Mucosa of gallbladder (tissue), 1 donor: Measurements from ENCODE around the gene TK2. TPM values are rescaled to one million over a fixed set of nuclear protein-coding genes. Genes with fewer than 3 reads are reported as not detected.

Source experiments
- DNase-seq: peaks from one replicate; pipeline ENCODE4 v3.0.0-alpha.2; 2020; ENCODE audit warnings: low spot score
- total RNA-seq: library from RNA; stranded (reverse); gene quantifications from one replicate; pipeline ENCODE4 v1.2.1, GENCODE V29; 2021
- donor health status: DM: no; HTN: no; CAD: no.

The TK2 gene
- total RNA-seq, 1 donor from 2014 or later: 38.5 TPM

DNA sequence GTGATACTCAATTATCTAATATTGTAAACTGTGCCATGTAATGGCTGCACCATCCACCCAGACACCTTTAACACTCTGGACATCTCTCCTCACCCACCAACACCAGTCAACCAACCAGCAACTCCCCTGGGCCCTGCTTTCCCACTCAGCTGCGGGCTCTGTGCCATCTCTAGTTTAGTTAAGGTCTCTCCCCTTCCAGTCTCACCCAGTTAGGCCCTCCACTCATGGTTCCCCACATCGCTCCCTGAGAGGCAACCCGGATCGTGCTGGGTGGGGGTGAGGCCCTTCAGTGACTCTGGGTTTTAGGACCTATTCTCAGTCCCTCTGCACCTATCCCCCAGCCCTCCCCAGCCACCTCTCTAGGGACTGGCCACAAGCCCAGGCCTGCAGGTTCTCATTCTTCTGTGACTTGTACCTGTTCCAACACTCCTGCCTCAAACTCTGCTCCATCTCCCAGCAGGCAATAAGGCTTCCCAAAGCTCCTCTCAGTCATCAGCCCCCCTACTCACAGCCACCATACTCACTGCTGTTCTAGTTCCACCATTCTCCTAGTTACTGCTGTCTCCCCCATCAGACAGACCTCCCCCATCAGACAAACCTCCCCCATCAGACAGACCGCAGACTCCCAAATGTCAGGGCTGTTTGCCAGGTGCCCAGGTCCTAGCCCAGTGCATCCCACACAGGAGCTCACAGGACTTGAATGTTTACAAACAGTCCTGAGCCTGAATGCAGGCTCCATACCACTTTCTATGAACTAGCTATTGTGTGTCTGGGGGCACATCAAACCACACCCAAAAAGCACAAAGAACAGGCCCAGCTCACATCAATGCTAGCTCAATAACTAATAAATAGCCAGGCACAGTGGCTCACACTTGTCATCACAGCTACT, 2.6 kb downstream of the TK2 start:
- no peak for DNase-seq

DNA sequence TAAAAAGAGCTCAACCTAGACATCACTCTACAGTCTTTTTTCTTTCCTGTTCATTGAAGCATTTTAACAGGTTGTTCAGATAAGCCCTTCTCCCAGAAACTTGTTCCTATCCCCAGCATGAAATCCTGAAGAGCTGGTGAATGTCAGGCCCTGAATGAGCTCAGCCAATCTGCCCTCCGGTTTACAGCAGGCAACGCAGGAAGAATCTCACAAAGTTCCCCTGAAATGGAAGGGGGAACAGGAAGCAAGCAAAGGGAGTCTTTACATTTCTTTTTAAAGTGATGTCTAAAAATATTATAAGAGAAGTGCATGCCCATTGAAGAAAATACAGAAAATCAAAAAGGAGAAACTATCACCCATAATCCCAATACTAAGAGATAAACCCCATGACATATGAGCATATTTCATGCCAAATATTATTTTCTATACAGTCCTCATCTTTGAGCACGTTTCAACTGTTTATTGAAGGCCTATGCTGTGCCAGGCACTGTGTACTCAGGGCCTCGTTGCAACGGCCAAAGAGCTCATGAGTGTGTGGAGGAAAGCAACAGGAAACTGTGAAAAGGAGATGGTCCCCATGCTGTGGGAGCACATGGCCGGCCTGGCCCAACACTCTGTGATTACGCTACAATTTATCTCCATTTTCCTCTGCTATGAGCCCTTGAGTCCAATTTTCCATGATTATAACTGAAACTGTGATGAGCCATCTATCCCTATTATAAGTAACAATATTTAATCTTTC, 5.7 kb downstream of the TK2 start:
- no peak for DNase-seq

DNA sequence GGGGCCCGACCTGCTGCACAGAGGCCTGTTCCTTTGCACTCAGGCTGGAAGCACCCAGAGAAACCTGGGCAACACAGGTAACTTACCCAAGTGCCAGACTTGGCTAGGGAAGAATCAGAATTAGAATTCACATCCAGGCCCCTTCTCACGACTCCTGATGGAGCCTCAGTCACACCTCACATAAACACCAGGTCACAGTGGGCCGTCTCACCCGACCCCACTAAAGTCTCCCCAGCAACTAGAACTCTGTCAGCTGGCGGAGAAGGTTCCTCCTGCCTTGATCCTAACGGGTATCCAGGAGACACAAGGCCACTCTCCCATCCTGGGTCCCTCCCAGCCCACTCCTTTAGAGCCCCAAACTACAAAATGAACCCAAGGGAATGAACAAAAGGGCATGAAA, 6.4 kb downstream of the TK2 start:
- DNase-seq: no peak

DNA sequence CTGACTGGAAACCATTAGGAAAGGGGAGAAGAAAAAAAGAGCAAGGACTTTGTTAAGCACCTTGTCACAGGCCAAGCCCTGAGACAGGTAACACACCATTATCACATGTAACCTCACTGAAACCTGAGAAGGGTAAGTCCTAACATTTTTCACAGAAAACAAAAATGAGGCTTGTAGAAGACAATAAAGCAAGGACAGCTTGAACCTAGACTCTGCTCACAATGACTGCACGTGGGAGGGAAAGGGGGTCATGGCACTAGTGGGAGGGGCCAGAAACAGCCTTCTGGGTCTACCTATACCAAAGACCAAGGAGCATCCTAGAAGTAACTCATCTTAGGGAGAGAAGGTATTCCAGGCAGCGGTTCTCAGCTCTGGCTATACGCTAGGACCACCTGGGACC, 7.5 kb downstream of the TK2 start:
- no peak for DNase-seq

DNA sequence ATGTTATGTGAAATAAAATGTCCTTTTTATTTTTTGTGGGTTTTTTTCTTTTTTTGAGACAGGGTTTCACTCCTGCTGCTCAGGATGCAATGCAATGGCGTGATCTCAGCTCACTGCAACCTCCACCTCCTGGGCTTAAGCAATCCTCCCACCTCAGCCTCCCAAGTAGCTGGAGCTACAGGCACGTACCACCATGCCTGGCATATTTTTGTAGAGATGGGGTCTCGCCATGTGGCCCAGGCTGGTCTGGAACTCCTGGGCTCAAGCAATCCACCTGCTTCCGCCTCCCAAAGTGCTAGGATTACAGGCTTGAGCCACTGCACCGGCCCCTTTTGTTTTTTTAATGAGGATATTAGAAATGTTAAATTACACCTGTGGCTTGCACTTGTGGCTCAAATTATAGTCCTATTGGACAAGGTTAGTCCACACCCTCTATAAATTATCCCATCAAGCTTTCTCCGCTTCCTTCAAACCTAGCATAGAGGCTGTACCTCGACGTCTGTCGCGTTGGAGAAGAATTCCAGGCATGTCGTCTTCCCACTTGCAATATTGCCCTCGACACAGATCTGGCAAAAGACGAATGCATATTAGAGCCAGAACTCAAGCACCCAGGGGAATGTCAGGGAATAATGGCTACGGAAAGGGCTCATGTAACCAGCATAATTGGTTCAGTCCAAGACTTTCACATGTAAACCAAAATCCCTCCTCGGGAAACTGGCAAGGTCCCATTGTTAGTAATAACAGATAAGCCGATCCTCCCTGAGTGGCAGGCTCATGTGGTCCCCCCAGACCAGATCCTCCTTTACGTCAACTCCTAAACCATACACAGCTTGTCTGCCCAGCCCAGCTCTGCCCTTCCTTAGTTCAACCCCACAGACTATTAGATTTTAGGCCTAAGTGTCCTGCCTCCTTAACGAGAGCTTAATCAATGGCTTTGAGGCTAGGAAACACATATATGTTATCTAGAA, 8.2 kb downstream of the TK2 start:
- no peak for DNase-seq

DNA sequence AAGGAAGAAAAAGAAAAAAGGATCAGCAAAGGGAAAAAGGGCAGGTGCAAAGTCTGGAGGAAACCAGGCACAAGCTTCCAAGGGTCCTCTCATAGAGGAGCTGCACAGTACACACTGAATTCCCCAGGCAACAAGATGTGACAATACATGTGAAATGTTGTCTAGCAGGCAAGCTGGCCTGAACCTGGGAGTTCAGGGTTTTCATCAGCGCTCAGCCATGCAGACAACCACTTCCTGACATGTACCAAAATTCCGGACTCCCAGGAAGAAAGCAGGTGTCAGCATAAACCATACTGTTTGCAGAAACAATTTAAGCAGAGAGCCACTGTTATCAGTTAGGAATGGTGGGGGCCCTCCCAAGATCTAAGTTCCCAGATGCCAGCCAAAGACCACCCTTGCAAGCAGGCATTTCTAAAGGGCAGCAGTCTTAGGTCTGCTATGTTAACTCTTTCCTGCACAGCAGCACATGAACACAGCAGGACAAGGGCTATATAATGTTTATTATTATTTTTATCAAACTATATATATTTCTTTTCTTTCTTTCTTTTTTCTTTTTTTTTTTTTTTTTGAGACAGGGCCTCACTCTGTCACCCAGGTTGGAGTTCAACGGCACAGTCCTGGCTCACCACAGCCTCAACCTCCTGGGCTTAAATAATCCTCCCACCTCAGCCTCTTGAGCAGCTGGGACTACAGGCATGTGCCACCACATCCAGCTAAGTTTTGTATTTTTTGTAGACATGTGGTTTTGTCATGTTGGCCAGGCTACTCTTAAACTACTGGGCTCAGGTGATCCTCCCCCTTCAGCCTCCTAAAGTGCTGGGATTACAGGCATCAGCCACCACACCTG, 10.1 kb downstream of the TK2 start:
- no peak for DNase-seq

DNA sequence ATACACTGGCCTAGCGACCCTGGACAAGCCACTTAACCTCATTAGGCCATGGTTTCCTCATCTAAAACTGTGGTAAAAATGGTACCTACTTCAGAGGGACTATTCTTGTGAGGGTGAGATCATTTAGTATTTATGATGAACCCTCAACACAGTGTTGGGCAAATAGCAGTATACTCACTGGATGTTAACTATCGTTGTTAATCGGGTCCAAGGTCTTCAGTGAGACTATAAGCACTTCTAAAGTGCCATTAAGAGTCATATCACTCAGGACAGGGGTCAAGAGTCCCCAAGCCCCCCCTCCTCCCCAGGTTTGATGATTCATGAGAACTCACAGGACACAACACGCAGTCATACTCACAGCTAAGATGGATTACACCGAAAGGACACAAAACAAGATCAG, 11.0 kb downstream of the TK2 start:
- no peak for DNase-seq

DNA sequence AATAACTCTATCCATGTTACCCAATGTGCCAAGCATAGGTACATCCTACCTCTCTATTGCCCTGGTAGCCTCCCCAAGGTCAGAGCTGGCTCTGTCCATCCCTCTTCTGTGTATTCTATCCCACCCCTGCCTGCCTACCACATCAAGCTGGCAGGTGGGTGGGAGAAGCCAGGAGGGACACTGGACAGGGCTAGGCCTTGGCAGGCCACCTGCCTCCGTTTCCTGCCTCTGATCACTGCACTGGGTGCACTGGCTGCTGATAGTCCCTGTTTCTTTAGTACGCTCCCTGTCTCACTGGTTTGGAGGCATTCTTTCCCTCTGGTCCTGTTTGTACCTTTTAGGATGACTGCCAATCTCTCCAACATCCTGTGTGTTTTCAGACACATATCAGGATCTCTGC, 12.7 kb downstream of the TK2 start:
- no peak for DNase-seq

DNA sequence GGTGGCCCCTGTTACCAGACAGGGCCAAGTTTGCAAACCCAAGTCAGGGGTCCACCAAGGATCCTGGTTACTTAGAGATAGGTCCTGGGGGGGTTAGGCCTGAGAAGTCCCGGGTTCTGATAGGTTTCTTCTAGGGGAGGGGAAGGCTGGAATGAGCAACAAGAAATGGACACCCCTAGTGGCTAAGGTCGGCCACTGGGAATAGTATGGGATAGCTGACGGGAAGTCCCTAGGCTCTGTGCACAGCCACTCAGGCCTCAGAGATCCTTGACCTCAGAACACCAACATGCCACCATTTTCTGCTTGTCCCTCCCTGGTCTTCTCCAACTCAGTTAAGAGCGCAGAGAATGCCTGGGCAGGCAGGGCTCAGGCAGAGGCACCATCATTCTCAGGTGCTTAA, 13.4 kb downstream of the TK2 start:
- no peak for DNase-seq

DNA sequence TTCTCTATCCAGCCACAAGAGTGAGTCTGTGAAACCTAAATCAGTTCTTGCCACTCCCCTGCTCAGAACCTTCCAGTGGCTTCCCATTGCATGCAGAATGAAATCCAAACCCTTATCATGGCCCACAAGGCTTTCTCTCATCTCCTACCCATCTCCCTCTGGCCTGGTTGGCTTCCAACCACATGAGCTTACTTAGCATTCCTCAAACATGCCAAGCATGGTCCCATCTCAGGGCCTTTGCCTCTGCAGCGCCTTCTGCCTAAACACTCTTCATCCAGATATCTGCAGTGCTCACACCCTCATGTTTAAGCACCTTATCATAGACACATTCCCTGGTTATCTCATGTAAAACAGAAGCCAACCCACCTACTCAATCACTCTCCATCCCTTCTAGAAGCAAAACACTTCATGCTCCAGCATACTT, 15.5 kb downstream of the TK2 start:
- DNase-seq: no peak

DNA sequence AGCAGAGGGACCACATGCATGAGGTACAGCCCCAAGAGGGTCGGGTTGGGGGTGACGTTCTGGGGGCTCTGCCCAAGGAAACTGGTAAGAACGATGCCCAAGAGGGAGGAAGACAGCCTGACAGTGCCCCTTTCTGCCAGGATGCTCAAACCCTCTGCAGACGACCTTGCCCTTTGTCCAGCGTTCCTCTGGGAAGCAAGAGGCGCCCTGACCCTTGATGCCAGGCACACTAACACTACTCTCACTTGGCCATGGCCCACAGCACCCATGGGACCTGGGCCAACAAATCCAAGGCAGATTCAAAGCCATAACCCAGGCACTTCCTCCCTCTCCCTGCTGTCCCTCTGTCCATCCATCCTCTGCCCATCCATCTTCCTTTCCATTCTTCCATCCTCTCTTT, 20.4 kb downstream of the TK2 start:
- no peak for DNase-seq

DNA sequence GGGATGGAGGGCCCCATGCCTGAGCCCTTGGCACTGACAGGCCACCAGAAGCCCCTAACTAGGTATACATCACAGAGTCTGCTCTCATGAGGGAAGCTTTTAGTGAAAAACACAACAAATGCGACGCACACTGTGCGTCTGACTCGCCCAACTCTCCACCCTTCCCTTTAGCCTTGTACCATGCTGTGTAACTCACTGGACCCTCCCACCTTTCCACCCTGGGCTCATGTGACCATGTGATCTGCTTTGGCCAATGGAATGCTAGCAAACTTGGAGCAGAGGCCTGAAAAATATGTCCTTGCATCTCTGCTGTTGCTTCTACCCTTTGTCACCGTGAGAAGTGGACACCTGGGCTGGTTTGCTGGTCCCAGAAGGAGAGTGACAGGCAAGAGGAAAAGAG, 21.6 kb downstream of the TK2 start:
- no peak for DNase-seq

DNA sequence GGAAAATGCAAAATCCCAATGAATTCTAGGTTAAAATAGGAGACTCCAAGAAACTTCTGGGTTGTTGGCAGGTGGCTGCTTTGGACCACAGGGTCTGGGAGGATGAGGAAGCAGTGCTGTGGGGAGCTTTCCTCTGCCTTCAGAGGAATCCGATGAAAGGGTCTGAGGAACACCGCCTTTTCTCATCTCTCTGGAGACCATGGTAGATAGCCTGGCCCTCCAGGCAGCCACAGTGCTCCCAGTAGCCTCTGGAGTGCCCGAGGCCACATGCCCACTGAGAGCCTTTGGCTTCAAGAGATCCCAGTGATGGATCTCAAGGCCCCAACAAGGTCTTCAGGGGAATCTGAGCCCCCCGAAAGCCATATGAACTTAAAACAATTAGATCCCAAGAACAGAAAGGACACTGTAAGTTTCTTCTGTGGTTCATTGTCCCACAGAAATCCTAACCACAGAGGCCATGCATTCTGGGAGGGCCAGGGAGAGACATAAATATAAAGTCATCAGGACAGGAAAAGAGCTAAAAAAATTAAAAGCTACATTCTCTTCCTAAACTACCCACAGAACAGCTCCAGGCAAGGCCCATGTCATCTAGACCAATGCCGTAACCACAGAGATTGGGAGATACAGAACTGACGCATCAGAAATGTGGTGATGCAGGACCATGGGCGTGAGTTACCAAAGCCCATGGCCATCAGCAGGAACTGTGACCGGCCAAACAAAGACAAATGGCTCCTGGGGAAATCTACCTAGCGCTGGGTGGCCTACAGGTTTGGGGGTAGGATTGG, 24.3 kb downstream of the TK2 start:
- no peak for DNase-seq

DNA sequence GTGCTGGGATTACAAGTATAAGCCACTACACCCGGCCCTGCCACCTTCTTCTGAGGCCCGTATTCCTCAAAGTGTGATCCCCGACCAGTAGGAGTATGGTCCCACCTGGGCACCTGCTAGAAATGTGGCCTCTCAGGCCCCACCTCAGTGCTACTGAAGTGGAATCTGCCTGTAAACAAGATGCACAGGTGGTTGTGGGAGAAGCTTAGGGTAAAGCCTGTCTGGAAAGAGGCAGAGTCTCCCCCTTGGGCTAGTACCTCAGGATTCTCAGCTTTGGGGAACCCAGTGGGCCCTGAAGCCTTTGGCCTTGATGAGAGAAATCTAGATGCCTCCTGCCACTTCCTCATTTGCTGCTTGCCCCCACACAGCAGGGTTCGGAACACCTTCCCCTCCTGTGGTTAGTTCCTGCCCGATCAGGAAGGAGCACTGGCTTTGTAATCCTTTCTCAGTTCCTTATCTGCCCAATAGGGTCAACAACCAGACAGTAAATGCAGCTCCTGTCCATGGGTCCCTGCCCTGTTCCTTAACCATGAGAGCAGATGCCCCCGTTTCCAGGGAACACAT, 25.2 kb downstream of the TK2 start:
- DNase-seq: no peak

DNA sequence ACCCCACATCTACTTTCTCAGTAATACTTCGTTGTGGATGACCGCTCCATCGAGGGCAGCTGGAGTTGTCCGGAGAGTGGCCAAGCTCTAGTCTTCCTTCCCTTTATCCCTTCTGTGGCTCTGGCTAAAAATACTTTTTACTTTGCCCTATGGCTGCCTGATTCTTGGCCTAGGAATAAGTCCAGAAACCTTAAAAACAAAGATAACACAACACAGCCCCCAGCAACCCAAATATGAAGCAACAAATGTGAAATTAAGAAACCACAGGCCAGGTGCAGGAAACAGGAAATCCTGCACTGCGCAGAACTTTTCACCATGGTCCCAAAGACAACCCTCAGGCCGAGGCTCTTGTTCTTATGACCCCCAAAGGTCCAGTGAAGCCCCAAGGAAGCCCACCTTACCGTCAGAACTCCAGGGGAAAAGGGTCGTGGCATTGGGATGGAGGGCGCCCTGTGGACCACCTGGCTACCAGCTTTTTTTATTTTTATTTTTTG, 26.0 kb downstream of the TK2 start:
- no peak for DNase-seq

DNA sequence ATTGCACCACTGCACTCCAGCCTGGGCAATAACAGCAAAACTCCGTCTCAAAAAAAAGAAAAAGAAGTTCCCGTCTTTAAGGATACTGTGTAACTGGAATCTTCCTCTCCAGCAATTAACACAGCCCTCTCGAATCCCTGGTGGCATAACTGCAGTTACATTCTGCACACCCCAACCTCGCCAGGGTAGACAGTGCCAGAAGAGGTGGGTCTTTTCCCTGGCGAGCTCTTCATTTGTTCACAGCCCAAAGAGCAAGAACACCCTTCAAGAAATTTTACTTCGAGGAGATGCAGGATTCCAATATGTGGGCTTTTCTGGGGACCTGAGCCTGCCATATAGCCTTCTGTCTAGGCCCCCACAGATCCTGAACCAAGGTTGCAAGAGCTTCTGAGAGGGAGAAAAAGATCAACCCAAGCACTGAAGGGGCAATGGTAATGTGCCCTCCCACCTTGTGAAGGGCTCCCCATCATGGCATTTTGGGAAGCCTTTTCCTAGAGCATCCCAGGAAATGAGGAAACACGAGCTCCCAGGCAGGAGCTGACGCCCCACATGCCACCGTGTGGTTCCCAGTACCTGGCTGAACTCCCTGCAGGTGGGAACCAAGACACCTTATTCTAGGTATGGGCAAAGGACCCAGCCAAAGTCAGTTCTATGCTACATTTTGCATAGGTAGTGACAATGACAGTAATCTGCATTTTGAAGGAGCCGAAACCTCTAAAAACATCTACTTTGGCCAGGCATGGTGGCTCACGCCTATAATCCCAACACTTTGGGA, 26.9 kb downstream of the TK2 start:
- DNase-seq: no peak

DNA sequence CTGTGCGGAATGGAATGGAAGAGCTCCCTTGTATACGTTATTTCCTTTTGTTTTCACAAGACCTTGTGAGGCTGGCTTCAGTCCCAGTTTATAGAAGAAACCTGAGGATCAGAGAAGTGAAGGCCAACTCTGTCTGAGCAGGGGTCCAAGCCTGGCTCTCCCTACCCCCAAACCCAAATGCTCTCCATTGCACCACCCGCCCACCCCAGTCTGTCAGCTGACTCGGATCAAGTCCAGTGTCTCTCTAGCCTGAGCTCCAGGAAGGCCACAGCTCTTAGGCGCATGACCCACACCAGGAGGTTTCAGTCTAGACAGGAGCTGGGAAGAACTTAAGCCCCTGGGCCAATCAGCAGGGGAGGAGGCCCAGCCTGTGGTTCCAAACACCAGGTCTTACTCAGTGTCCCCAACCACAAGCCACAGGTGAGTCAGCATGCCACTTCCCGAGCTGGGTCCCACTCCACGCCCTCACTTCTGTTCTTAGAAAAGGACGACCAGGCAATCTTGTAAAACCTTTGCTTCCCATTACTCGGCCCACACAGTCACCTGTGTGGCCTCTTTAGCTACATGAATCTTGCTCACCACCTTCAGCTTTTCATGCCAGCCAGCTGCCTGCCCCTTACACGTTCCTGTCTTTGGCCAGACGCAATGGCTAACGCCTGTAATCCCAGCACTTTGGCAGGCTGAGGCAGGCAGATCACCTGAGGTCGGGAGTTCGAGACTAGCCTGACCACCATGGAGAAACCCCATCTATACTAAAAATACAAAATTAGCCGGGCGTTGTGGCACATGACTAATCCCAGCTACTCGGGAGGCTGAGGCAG, 27.8 kb downstream of the TK2 start:
- no peak for DNase-seq

DNA sequence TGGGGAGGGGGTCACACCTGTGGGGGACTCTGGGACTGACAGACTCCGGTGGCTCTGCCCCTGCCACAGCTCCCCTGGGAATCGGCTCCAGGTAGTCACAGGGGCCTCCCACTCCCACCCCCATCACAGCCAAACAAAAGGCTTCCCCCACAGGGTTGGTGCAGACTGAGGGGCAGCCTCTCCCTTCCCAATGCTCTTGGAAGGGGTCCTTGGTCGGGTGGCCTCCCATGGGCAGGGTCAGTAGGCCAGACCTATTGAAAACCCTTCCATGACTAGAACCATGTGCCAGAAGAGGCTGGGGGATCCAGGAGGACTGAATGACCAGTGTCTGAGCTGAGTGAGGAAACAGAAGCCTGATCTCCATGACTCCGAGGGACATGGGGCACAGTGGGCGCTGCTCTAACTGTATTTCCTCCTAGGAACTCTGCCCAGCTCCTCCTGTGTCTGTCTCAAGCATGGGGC, 28.6 kb downstream of the TK2 start:
- DNase-seq: no peak
